Endothelial cell (in vitro differentiated cells): ENCODE measurements around the gene SOCS7. TPM values are rescaled to one million over a fixed set of nuclear protein-coding genes. Genes with fewer than 3 reads are reported as not detected.

Experiments
- DNase-seq: peaks from one replicate; pipeline ENCODE4 v3.0.0; 2021; ENCODE audit warnings: low spot score
- H3K27ac Mint-ChIP-seq: one replicate; pipeline ENCODE4 v1.8.0; 2021; ENCODE audit warnings: mixed read lengths, inconsistent platforms; ENCODE audit not compliant: unreplicated experiment
- H3K27me3 Mint-ChIP-seq: one replicate; pipeline ENCODE4 v1.8.0; 2021; ENCODE audit warnings: mild to moderate bottlenecking, moderate library complexity, mixed read lengths, inconsistent platforms; ENCODE audit not compliant: unreplicated experiment
- H3K36me3 Mint-ChIP-seq: one replicate; pipeline ENCODE4 v1.8.0; 2021; ENCODE audit warnings: mild to moderate bottlenecking, low read depth, mixed read lengths, inconsistent platforms; ENCODE audit not compliant: unreplicated experiment
- H3K4me1 Mint-ChIP-seq: one replicate; pipeline ENCODE4 v1.8.0; 2021; ENCODE audit warnings: mild to moderate bottlenecking, mixed read lengths, inconsistent platforms; ENCODE audit not compliant: unreplicated experiment
- H3K4me3 Mint-ChIP-seq: one replicate; pipeline ENCODE4 v1.8.0; 2021; ENCODE audit warnings: mild to moderate bottlenecking, mixed read lengths, inconsistent platforms; ENCODE audit not compliant: unreplicated experiment
- H3K9me3 Mint-ChIP-seq: one replicate; pipeline ENCODE4 v1.8.0; 2021; ENCODE audit warnings: mixed read lengths, inconsistent platforms; ENCODE audit not compliant: unreplicated experiment
- CTCF ChIP-seq: fragments of 200-600 bp; sonication (generic); IDR thresholded peaks from one replicate; pipeline ENCODE4 v1.5.0; 2021; ENCODE audit warnings: antibody characterized with exemption; ENCODE audit not compliant: unreplicated experiment
- total RNA-seq: library from RNA; stranded (reverse); fragmentation: NEBNext Ultra II Directional; extraction: Animal tissue kit (Norgen Biotek cat#: 25700); gene quantifications from one replicate; pipeline ENCODE4 v1.2.1, GENCODE V29; 2021; ENCODE audit not compliant: unreplicated experiment

SOCS7 gene
- total RNA-seq, 1 donor from 2014 or later: 13.8 TPM

DNA sequence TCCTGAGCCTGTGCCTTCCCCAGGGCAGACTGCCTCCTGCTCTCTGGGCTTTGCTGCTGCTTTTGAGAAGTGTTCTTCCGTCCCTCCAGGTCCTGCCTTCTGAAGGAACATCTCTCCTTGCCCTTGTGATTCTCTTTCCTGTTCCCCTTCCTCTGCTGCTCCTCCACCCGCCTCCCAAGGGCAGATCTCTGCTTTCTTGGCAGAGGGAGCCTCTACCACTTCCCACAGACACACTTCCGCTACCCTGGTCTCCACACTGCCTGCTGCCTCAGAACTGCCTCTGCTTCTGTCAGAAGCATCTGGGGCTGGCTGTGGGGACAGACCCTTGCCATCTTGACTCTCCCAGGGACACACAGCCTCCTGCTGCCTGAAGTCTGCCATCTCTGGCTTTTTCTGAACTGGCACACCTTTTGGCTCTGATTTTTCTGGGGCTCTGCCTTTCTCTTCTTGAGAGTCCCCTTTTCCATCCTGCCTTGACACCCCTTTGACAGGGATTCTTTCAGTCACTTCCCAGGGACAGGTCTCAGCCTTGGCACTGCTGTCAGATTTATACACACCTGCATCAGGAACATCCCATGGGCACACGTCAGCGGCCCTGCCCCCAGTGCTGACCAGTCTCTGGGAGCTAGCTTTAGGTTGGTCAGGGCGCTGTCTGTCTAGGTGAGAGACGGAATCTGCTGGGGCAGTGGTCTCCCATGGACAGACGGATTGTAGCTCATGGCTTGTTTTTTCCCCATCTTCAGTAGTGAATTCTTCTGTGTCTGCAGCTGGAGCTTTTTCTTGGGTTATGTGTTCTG is 24.4 kb upstream of the SOCS7 start:
- peaks cover 8% of the 10 kb centered on the region for H3K27me3 Mint-ChIP-seq
- H3K4me3 Mint-ChIP-seq: peak overlapping the region; percentile 60
- TF ChIP-seq CTCF: no peak
- H3K9me3 Mint-ChIP-seq: no peaks in the 10 kb centered on the region
- no peak for DNase-seq
- H3K4me1 Mint-ChIP-seq: peaks cover 53% of the 10 kb centered on the region
- H3K36me3 Mint-ChIP-seq: peaks cover 9% of the 10 kb centered on the region
- H3K27ac Mint-ChIP-seq: peak overlapping the region; percentile 92

DNA sequence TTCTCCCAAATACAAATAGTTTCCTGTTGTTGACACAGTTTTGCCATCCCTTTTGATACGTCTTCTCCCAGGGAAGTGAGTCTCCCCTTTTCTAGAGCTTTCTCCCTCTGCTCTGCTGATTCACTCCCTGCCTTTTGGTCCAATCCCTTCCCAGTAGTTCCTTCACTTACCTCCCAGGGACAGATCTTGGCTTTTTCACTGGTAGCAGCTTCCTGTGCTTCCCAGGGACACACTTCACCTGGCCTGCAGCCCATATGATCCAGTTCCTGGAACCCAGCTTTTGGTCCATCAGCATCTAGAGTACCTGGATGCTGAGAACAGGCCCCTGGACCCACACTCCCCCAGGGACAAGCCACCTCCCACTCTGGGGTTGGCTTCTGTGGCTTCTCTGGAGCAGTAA is 23.7 kb upstream of the SOCS7 start:
- no peak for DNase-seq
- Mint-ChIP-seq H3K36me3 (peaks cover 5% of the 10 kb centered on the region), H3K27ac (peak overlapping the region; percentile 92), H3K27me3 (peaks cover 8% of the 10 kb centered on the region), H3K4me1 (peaks cover 53% of the 10 kb centered on the region), H3K4me3 (no peak overlapping the region), H3K9me3 (no peaks in the 10 kb centered on the region)
- no peak for TF ChIP-seq CTCF

DNA sequence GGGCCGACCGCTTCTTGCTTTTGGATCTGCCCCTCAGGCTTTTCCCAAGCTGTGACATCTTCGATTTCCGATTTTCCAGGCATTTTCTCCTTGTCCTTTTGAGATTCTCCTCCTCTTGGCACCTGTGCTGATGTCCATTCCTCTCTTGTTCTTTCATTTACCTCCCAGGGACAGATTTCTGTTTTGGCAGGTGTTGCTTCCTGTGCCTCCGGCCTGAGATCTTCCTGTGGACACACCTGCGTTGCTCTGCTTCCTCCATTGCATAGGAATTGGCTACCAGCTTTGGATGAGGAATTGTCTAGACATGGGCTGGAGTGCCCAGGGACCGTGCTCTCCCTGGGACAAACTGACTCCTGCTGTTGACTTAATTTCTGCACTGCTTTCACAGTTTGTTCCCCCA is 23.0 kb upstream of the SOCS7 start:
- Mint-ChIP-seq H3K9me3 (no peaks in the 10 kb centered on the region), H3K4me3 (peak overlapping the region; percentile 32), H3K4me1 (peaks cover 53% of the 10 kb centered on the region), H3K36me3 (peaks cover 4% of the 10 kb centered on the region), H3K27ac (peak overlapping the region; percentile 80), H3K27me3 (peaks cover 8% of the 10 kb centered on the region)
- no peak for TF ChIP-seq CTCF
- no peak for DNase-seq

DNA sequence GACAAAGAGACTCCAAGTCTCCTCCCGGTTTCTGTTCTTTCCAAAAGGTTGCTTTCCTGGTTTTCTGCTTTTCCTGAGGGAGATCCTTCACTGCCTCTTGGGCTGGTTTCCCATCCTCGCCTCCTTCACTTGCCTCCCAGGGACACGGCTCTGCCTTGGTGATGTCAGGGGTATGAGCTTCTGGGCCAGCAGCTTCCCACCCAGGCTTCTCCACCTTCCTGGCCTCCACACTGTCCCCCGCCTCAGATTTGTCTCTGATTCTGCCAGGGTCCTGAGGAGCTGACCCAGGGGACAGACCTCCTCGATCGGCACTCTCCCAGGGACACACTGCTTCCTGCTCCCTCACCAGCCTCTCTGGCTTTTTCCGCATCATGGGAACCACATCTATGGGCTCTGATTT is 22.4 kb upstream of the SOCS7 start:
- Mint-ChIP-seq H3K27me3 (peaks cover 8% of the 10 kb centered on the region), H3K36me3 (peaks cover 4% of the 10 kb centered on the region), H3K4me3 (peak overlapping the region; percentile 24), H3K4me1 (peaks cover 53% of the 10 kb centered on the region), H3K9me3 (no peaks in the 10 kb centered on the region), H3K27ac (peak overlapping the region; percentile 80)
- no peak for DNase-seq
- no peak for TF ChIP-seq CTCF
